ENCODE data around the gene KCTD5.
A peak's percentile ranks its signal among the peaks of the same experiment; 100 is the strongest.
"Not testable (repeated sequence)": the region's sequence is repeated elsewhere in the genome, so short reads cannot be mapped to it uniquely, and the experiment has no call there.

KCTD5 gene
- total RNA-seq = 17.6 to 20.9 reads per million in 2 donors

- peak; percentile 87 to 97 (median 95) for DNase-seq
Measured at GRCh38 chr16:2682209-2683021, at the start of gene KCTD5. Gene KCTD5, plus strand, starts transcription at chr16:2682523. Its CDS starts 26 bp downstream, at chr16:2682549.

GRCh38 chr16:2639071-2639721, 43.1 kb upstream of the KCTD5 start:
- peak in 2 of 5 experiments; percentile 28 to 54 for DNase-seq

- DNase-seq = not testable (repeated sequence)
Measured at GRCh38 chr16:2639722-2640072, 42.6 kb upstream of the KCTD5 start.

DNA sequence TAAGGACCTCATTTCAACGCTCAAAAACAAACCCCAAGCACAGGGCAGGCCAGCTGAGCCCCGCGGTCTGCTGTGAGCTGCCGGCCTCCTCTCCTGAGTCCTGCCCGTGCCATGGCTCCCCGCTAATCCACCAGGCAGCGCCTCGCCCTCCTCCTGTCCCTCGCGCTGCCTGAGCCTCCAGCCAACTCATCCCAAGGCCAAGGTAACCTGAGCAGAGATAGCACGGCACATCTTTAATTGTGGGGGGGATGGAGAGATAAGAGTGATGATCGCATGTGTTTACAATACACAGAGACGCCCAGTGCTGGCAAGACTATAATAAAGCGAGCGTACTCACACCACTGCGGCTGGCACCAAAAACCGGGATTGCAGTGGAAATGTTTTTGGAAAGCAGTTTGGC, 39.8 kb upstream of the KCTD5 start:
- not testable (repeated sequence) for DNase-seq

GRCh38 chr16:2644754-2645453, 37.4 kb upstream of the KCTD5 start:
- not testable (repeated sequence) for DNase-seq

DNA sequence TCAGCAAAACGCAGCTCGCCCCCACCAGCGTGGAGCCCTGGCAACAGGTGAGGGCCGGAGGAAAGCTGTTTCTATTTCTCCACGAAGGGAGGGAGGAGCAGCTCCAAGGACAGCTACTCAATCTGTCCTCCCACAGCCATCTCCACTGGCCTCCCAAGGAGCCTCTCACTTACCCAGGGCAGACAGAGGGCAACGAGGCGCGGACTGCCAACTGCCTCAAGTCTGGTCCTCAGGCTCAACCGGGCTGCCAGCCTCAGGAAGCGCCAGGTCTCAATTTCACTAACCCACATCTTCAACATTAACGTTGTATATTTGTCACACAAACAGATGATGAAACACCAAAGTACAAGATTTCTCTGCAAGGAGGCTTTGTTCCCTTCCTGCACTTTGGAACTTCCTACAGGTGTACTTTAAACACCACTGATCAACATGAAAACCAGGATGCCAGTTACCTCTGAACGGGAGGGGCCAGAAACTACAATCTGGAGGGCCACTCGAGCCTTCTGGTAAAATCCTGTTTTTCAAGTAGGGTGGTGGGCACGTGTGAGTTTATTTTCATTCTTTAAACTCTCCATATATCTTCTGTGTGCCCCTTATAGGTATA, 31.0 kb upstream of the KCTD5 start:
- not testable (repeated sequence) for DNase-seq

GRCh38 chr16:2653915-2654314, 28.4 kb upstream of the KCTD5 start:
- DNase-seq = not testable (repeated sequence)

DNA sequence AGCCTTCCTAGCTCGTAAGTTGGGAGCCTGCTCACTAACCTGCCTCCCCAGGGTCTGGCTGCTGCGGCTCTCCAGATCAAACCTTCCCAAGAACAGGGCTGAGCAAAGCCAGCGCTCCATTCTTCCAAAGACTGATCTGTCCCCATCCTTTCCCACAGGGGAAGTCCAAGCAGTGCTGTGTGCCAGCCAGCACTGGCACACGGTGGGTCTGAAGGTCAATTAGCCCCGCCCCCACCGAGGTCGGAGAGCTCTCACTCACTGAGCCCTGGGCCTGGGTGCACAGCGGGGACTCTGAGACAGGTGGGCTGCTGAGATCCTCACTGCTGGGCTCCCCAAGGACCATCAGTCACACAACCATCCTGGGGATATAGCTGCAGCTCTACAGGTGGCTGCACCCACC, 27.4 kb upstream of the KCTD5 start:
- DNase-seq = not testable (repeated sequence)

GRCh38 chr16:2656985-2657384, 25.3 kb upstream of the KCTD5 start:
- DNase-seq = no peak

- not testable (repeated sequence) for DNase-seq
Measured at GRCh38 chr16:2657803-2658202, 24.5 kb upstream of the KCTD5 start.

GRCh38 chr16:2659560-2659959, 22.8 kb upstream of the KCTD5 start:
- DNase-seq = not testable (repeated sequence)

DNA sequence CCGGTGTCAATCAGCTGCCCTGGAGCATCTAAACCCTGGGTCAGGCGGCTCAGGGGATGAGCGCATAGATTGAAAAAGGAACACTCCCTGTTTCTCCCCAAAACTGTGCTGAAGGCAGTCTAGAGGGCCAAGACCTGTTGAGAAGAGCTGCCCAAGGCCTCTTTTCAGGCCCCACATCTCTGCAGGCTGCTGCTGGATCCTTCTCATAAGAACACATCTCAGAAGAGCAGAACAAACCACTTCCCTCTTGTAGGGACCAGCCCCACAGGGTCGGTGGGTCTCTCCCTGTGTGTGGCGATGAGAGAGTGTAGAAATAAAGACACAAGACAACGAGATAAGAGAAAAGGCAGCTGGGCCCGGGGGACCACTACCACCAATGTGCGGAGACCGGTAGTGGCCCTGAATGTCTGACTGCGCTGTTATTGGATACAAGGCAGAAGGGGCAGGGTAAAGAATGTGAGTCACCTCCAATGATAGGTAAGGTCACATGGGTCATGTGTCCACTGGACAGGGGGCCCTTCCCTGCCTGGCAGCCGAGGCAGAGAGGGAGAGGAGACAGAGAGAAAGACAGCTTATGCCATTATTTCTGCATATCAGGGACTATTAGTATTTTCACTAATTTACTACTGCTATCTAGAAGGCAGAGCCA, 22.2 kb upstream of the KCTD5 start:
- not testable (repeated sequence) for DNase-seq

GRCh38 chr16:2660755-2661373, 21.5 kb upstream of the KCTD5 start:
- peak in 2 of 5 experiments; percentile 15 to 49 for DNase-seq

DNA sequence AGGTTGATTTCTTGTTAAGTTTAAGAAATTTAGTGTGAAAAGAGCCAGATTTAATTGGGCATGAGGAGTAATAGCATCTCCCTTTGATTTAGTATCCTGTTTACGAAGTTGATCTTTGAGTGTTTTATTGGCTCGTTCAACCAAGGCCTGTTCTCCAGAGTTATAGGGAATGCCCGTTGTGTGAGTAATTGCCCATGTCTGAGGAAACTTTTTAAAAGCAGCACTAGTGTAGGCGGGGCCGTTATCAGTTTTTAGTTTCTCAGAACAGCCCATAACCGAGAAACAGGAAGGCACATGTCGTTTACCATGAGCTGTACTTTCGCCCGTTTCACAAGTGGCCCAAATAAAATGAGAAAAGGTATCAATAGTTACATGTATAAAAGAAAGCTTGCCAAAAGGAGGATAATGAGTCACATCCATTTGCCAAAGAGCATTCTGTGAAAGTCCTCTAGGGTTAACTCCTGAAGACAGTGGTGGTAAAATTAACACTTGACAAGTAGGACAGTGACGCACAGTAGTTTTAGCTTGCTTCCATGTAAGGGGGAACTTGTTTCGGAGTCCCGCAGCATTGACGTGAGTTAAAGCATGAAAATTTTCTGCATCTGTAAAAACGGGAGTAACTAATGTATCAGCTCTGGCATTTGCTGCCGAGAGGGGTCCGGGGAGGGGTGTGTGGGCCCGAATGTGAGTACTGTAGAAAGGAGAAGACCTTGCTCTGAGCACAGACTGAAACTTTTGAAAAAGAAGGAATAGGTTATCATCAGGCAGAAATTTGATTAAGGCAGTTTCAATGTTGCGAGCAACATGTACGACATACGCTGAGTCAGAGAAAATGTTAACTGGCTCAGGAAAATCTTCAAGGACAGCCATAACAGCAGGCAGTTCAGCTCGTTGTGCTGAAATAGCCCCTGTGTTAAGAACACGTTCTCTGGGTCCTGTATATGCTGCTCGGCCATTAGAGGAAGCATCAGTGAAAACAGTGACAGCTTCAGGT, 18.5 kb upstream of the KCTD5 start:
- DNase-seq = peak in 3 of 5 experiments; percentile 38 to 66 (median 55)

GRCh38 chr16:2664574-2664982, 17.7 kb upstream of the KCTD5 start:
- DNase-seq = no peak

DNA sequence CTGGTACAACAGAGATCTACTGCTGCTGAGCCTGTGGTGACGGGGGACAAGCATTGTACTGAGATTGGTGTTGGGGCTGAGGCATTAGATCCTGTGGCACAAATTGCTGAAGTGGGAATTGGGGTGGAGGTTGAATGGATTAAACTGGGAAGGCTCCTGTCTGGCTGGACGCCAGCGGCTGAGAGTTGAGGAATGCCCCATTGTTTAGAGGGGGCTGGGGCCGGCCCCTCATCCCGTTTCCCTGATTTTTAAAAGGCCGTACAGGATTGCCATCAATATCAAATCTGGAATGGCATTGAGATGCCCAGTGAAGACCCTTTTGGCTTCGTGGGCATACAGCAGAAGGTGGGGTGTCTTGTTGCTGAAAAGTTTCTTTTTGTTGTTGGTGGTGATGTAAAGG, 15.7 kb upstream of the KCTD5 start:
- not testable (repeated sequence) for DNase-seq

- not testable (repeated sequence) for DNase-seq
Measured at GRCh38 chr16:2669587-2669986, 12.7 kb upstream of the KCTD5 start.

GRCh38 chr16:2670017-2670416, 12.3 kb upstream of the KCTD5 start:
- peak in 4 of 5 experiments; percentile 25 to 61 (median 49) for DNase-seq

- not testable (repeated sequence) for DNase-seq
Measured at GRCh38 chr16:2671193-2671592, 11.1 kb upstream of the KCTD5 start.

GRCh38 chr16:2671741-2672140, 10.6 kb upstream of the KCTD5 start:
- no peak for DNase-seq

Measured in T-helper 2 cell (primary cell).